ENCODE measurements around the gene TFB2M.

DNA sequence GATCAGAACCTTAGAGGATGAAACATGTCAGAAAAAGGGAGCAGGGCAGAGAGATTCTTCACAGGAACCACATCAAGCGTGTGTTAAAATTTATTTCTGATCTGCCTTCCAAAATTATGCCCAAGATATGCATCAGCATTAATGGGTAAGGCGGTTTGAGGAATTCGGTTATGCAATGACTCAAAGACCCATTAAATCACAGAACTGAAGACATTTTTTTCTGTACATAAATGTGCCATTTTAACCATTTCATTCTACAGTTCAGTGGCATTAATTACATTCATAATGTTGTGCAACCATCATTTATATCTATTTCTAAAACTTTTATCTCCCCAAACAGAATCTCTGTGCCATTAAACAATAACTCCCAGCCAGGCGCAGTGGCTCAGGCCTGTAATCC lies 43.6 kb upstream of the TFB2M start:
- TF ChIP-seq POLR2AphosphoS5 (IDR thresholded peaks at IDR 0.05; ENCODE audit: insufficient read depth in 1 of 2, low read depth in 1 of 2) (no peak), POLR2A (IDR thresholded peaks at IDR 0.05) (no peak)
- TF ChIP-seq, protein P1, sequence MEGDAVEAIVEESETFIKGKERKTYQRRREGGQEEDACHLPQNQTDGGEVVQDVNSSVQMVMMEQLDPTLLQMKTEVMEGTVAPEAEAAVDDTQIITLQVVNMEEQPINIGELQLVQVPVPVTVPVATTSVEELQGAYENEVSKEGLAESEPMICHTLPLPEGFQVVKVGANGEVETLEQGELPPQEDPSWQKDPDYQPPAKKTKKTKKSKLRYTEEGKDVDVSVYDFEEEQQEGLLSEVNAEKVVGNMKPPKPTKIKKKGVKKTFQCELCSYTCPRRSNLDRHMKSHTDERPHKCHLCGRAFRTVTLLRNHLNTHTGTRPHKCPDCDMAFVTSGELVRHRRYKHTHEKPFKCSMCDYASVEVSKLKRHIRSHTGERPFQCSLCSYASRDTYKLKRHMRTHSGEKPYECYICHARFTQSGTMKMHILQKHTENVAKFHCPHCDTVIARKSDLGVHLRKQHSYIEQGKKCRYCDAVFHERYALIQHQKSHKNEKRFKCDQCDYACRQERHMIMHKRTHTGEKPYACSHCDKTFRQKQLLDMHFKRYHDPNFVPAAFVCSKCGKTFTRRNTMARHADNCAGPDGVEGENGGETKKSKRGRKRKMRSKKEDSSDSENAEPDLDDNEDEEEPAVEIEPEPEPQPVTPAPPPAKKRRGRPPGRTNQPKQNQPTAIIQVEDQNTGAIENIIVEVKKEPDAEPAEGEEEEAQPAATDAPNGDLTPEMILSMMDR (IDR thresholded peaks at IDR 0.05) = no peak
